ENCODE measurements around the gene ZNF280D.

- TF ChIP-seq ISL1 (CRISPR knock-in tag; IDR thresholded peaks at IDR 0.05): no peak
- no peak for TF ChIP-seq POU6F1 (CRISPR knock-in tag; IDR thresholded peaks at IDR 0.05; ENCODE audit: borderline replicate concordance, low read depth)
- TF ChIP-seq PATZ1 (CRISPR knock-in tag; IDR thresholded peaks at IDR 0.05; ENCODE audit: borderline replicate concordance): no peak
- no peak for TF ChIP-seq RARB (CRISPR knock-in tag; IDR thresholded peaks at IDR 0.05)
- TF ChIP-seq ZFP3 (CRISPR knock-in tag; IDR thresholded peaks at IDR 0.05): no peak
- no peak for TF ChIP-seq SNAI2 (CRISPR knock-in tag; IDR thresholded peaks at IDR 0.05)
- no peak for TF ChIP-seq ZNF565 (CRISPR knock-in tag; conservative IDR thresholded peaks at IDR 0.05; ENCODE audit: low read depth)
- no peak for TF ChIP-seq TCF4 (CRISPR knock-in tag; IDR thresholded peaks at IDR 0.05; ENCODE audit: borderline replicate concordance)
- TF ChIP-seq ZFP30 (CRISPR knock-in tag; IDR thresholded peaks at IDR 0.05): no peak
- no peak for TF ChIP-seq ARNTL (CRISPR knock-in tag; IDR thresholded peaks at IDR 0.05; ENCODE audit: borderline replicate concordance, low read depth)
Measured at GRCh38 chr15:56654624-56655023, 78.7 kb downstream of the ZNF280D start.
